Measurements from ENCODE around the gene LDB2. TPM values are rescaled to one million over a fixed set of nuclear protein-coding genes. Genes with fewer than 3 reads are reported as not detected.

Gene LDB2
- total and polyA plus RNA-seq, 8 donors: 4.0 to 11.6 (median 5.9) TPM

- no peak for DNase-seq
- no peak overlapping the region for H3K27ac ChIP-seq
- no peaks in the 10 kb centered on the region for H3K4me1 ChIP-seq
- no peaks in the 10 kb centered on the region for H3K9me3 ChIP-seq
- no peak for TF ChIP-seq CTCF (IDR thresholded peaks at IDR 0.05)
- ATAC-seq: no peak
- H3K27me3 ChIP-seq: no peaks in the 10 kb centered on the region
- H3K36me3 ChIP-seq: no peaks in the 10 kb centered on the region
- intact Hi-C loops (cut with DNase I): no loop called here
- no peak overlapping the region for H3K4me3 ChIP-seq
- WGBS, 2 donors: 70 to 77% methylated on average over 12 of the region's 12 CpGs
- FAIRE-seq: no peak
Measured at GRCh38 chr4:16869594-16870245, 28.7 kb downstream of the LDB2 start.

- Histone ChIP-seq H3K36me3 (no peaks in the 10 kb centered on the region), H3K9me3 (no peaks in the 10 kb centered on the region), H3K27ac (no peak overlapping the region), H3K27me3 (no peaks in the 10 kb centered on the region), H3K4me3 (no peak overlapping the region), H3K4me1 (no peaks in the 10 kb centered on the region)
- no peak for DNase-seq
- intact Hi-C loops (cut with DNase I): no loop called here
- no peak for TF ChIP-seq CTCF (IDR thresholded peaks at IDR 0.05)
- 69 to 84% methylated on average over 5 of the region's 5 CpGs for WGBS, 2 donors
- FAIRE-seq: no peak
- no peak for ATAC-seq
Measured at GRCh38 chr4:16868674-16869073, 29.8 kb downstream of the LDB2 start.

GRCh38 chr4:16867827-16868226 lies 30.6 kb downstream of the LDB2 start:
- no peak for DNase-seq
- no peaks in the 10 kb centered on the region for H3K4me1 ChIP-seq
- H3K27ac ChIP-seq: no peak overlapping the region
- TF ChIP-seq CTCF (IDR thresholded peaks at IDR 0.05): no peak
- no peak for FAIRE-seq
- no peaks in the 10 kb centered on the region for H3K9me3 ChIP-seq
- no peak overlapping the region for H3K4me3 ChIP-seq
- no peak for ATAC-seq
- intact Hi-C loops (cut with DNase I): no loop called here
- H3K36me3 ChIP-seq: no peaks in the 10 kb centered on the region
- H3K27me3 ChIP-seq: no peaks in the 10 kb centered on the region
- WGBS, 2 donors: 30 to 52% methylated on average over 2 of the region's 2 CpGs

- Histone ChIP-seq H3K4me1 (no peaks in the 10 kb centered on the region), H3K4me3 (no peak overlapping the region), H3K9me3 (no peaks in the 10 kb centered on the region), H3K36me3 (no peaks in the 10 kb centered on the region), H3K27ac (no peak overlapping the region), H3K27me3 (no peaks in the 10 kb centered on the region)
- no peak for DNase-seq
- ATAC-seq: no peak
- no peak for TF ChIP-seq CTCF (IDR thresholded peaks at IDR 0.05)
- intact Hi-C loops (cut with DNase I): no loop called here
- FAIRE-seq: no peak
- 75 to 82% methylated on average over 3 of the region's 3 CpGs for WGBS, 2 donors
Measured at GRCh38 chr4:16866974-16867373, 31.5 kb downstream of the LDB2 start.

- no peak overlapping the region for H3K27ac ChIP-seq
- DNase-seq (no peak), FAIRE-seq (no peak), ATAC-seq (no peak)
- no peak overlapping the region for H3K4me3 ChIP-seq
- no peaks in the 10 kb centered on the region for H3K9me3 ChIP-seq
- intact Hi-C loops (cut with DNase I): no loop called here
- no peaks in the 10 kb centered on the region for H3K27me3 ChIP-seq
- no peaks in the 10 kb centered on the region for H3K4me1 ChIP-seq
- 30 to 39% methylated on average over 4 of the region's 4 CpGs for WGBS, 2 donors
- no peaks in the 10 kb centered on the region for H3K36me3 ChIP-seq
- no peak for TF ChIP-seq CTCF (IDR thresholded peaks at IDR 0.05)
Measured at GRCh38 chr4:16865897-16866283, 32.6 kb downstream of the LDB2 start.

Data from pancreas (tissue), 10 donors.